Measurements from ENCODE around the gene GOLIM4. TPM values are rescaled to one million over a fixed set of nuclear protein-coding genes. Genes with fewer than 3 reads are reported as not detected.

Gene GOLIM4
- total RNA-seq, 1 experiment from 2014 or later = 30.0 TPM

GRCh38 chr3:168090306-168091085, 5.2 kb downstream of the GOLIM4 start:
- Mint-ChIP-seq H3K4me3 (no peak overlapping the region), H3K9me3 (no peaks in the 10 kb centered on the region), H3K4me1 (peaks cover 63% of the 10 kb centered on the region), H3K27ac (peak overlapping the region; percentile 64; the same call in 1 of the 2 replicates), H3K27me3 (ENCODE audit: low read depth) (no peaks in the 10 kb centered on the region), H3K36me3 (no peaks in the 10 kb centered on the region)
- ATAC-seq (no peak), DNase-seq (ENCODE audit: low spot score) (no peak)
- TF ChIP-seq STAT6 (CRISPR knock-in tag; conservative IDR thresholded peaks at IDR 0.05; ENCODE audit: low read depth) (no peak), ZNF121 (CRISPR knock-in tag; IDR thresholded peaks at IDR 0.05) (no peak), ZNF396 (CRISPR knock-in tag; IDR thresholded peaks at IDR 0.05; ENCODE audit: borderline replicate concordance) (no peak), ARID4B (CRISPR knock-in tag; IDR thresholded peaks at IDR 0.05; ENCODE audit: borderline replicate concordance) (no peak), CTCF (IDR thresholded peaks at IDR 0.05) (no peak)
- CTCF ChIA-PET = interaction anchor here (0.7 to 1.3 kb wide), 2 partner anchors 16 to 50 kb away, joined by 3 read pairs; no protein-coding TSS in a partner anchor
- POLR2A ChIA-PET = no interaction called here

- DNase-seq (ENCODE audit: low spot score) (no peak), ATAC-seq (no peak)
- ChIA-PET CTCF (interaction anchor here (0.7 to 1.4 kb wide), 3 partner anchors 17 to 148 kb away, joined by 3 read pairs; no protein-coding TSS in a partner anchor), POLR2A (no interaction called here)
- H3K4me1 Mint-ChIP-seq = peaks cover 70% of the 10 kb centered on the region
- H3K27ac Mint-ChIP-seq = peak overlapping the region; percentile 20; the same call in 1 of the 2 replicates
- TF ChIP-seq ZNF396 (CRISPR knock-in tag; IDR thresholded peaks at IDR 0.05; ENCODE audit: borderline replicate concordance) (no peak), ZNF423 (CRISPR knock-in tag; IDR thresholded peaks at IDR 0.05) (no peak), NR2C2 (CRISPR knock-in tag; IDR thresholded peaks at IDR 0.05) (no peak), AFF4 (CRISPR knock-in tag; IDR thresholded peaks at IDR 0.05; ENCODE audit: borderline replicate concordance) (no peak), E2F1 (CRISPR knock-in tag; IDR thresholded peaks at IDR 0.05) (no peak), ELF4 (CRISPR knock-in tag; IDR thresholded peaks at IDR 0.05; ENCODE audit: low read depth) (no peak), SMAD3 (CRISPR knock-in tag; IDR thresholded peaks at IDR 0.05; ENCODE audit: borderline replicate concordance) (no peak), ATF1 (CRISPR knock-in tag; IDR thresholded peaks at IDR 0.05) (no peak)
- TF ChIP-seq, protein P1, sequence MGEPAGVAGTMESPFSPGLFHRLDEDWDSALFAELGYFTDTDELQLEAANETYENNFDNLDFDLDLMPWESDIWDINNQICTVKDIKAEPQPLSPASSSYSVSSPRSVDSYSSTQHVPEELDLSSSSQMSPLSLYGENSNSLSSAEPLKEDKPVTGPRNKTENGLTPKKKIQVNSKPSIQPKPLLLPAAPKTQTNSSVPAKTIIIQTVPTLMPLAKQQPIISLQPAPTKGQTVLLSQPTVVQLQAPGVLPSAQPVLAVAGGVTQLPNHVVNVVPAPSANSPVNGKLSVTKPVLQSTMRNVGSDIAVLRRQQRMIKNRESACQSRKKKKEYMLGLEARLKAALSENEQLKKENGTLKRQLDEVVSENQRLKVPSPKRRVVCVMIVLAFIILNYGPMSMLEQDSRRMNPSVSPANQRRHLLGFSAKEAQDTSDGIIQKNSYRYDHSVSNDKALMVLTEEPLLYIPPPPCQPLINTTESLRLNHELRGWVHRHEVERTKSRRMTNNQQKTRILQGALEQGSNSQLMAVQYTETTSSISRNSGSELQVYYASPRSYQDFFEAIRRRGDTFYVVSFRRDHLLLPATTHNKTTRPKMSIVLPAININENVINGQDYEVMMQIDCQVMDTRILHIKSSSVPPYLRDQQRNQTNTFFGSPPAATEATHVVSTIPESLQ (CRISPR knock-in tag; IDR thresholded peaks at IDR 0.05) = no peak
- no peak overlapping the region for H3K4me3 Mint-ChIP-seq
- no peaks in the 10 kb centered on the region for H3K27me3 Mint-ChIP-seq (ENCODE audit: low read depth)
- H3K36me3 Mint-ChIP-seq = no peaks in the 10 kb centered on the region
- no peaks in the 10 kb centered on the region for H3K9me3 Mint-ChIP-seq
Measured at GRCh38 chr3:168089179-168089771, 6.4 kb downstream of the GOLIM4 start.

Data from WTC11 (cell line).